Measurements from ENCODE around the gene NSUN2.

The NSUN2 gene

DNA sequence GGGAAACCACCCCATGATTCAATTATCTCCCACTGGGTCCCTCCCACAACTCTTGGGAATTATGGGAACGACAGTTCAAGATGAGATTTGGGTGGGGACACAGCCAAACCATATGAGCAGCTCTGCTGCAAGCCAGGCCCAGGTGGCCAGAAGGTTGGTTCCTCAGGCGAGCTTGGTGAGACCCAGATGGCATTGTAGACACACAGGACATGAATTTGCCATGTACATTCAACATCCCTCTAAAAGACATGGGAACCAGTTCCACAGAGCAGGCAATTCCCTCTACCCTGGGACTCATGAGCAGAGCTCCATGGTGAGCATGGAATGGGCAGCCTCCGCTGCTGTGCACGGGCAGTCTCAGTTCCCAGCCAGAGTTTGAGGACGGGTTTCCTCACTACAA, 53.3 kb downstream of the NSUN2 start (continued):
- TF ChIP-seq, protein P1, sequence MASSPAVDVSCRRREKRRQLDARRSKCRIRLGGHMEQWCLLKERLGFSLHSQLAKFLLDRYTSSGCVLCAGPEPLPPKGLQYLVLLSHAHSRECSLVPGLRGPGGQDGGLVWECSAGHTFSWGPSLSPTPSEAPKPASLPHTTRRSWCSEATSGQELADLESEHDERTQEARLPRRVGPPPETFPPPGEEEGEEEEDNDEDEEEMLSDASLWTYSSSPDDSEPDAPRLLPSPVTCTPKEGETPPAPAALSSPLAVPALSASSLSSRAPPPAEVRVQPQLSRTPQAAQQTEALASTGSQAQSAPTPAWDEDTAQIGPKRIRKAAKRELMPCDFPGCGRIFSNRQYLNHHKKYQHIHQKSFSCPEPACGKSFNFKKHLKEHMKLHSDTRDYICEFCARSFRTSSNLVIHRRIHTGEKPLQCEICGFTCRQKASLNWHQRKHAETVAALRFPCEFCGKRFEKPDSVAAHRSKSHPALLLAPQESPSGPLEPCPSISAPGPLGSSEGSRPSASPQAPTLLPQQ (tag by site-specific recombination; IDR thresholded peaks at IDR 0.05): no peak

DNA sequence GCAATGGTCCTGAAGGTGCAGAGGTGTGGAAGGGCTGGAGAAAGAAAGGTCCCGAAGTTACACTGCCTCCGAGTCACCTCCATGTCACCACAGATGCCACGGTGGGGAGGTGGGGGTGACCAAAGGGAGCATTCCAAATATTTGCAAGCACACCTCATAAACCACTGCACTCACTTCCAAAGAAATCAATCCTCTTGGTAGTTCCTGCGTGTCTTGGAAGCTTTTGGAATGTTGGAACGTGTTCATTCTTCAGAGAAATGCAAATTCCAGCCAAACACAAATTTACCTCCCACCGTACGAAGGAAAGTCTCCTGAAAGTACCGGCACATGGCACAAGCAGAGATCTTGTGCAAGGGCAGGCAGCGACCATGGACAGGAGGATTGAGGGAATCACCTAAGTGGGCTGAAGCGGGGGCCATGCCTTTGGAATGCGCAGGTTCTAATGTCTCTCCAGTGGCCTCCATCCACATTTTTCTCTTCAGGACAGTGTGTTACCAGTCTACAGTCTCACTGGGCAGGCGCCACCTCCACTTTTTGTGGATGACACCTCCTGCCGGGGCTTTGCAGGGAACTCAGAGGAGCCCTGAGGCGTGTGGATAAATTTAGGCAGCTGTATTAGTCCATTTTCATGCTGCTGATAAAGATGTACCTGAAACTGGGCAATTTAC, 54.0 kb downstream of the NSUN2 start:
- no peak overlapping the region for H3K4me3 ChIP-seq (ENCODE audit: low read depth, low read length)
- no peaks in the 10 kb centered on the region for H3K4me1 ChIP-seq (ENCODE audit: control insufficient read depth, insufficient read depth, low read length)
- POLR2A ChIA-PET: no interaction called here
- no peak overlapping the region for H3K27ac ChIP-seq (ENCODE audit: extremely low read depth, low read depth, low read length)
- no peaks in the 10 kb centered on the region for H3K36me3 ChIP-seq (ENCODE audit: control insufficient read depth in 2 of 2, insufficient read depth in 1 of 2, low read length in 2 of 2)
- no peak for TF ChIP-seq ZNF596 (tag by site-specific recombination; IDR thresholded peaks at IDR 0.05)
- no peak for TF ChIP-seq ZNF302 (tag by site-specific recombination; IDR thresholded peaks at IDR 0.05; ENCODE audit: low read depth)
- TF ChIP-seq ZNF558 (tag by site-specific recombination; IDR thresholded peaks at IDR 0.05): no peak
- TF ChIP-seq ZNF677 (tag by site-specific recombination; IDR thresholded peaks at IDR 0.05): no peak
- no peak for TF ChIP-seq ZSCAN5A (tag by site-specific recombination; IDR thresholded peaks at IDR 0.05)
- TF ChIP-seq KLF7 (tag by site-specific recombination; IDR thresholded peaks at IDR 0.05; ENCODE audit: borderline replicate concordance): no peak
- TF ChIP-seq KLF8 (tag by site-specific recombination; IDR thresholded peaks at IDR 0.05): no peak
- no peaks in the 10 kb centered on the region for H3K9me3 ChIP-seq (ENCODE audit: control insufficient read depth, insufficient read depth, low read depth, low read length)
- CTCF ChIA-PET: interaction anchor here (0.6 kb wide), 2 partner anchors 27 to 134 kb away, joined by 3 to 8 read pairs; no protein-coding TSS in a partner anchor

DNA sequence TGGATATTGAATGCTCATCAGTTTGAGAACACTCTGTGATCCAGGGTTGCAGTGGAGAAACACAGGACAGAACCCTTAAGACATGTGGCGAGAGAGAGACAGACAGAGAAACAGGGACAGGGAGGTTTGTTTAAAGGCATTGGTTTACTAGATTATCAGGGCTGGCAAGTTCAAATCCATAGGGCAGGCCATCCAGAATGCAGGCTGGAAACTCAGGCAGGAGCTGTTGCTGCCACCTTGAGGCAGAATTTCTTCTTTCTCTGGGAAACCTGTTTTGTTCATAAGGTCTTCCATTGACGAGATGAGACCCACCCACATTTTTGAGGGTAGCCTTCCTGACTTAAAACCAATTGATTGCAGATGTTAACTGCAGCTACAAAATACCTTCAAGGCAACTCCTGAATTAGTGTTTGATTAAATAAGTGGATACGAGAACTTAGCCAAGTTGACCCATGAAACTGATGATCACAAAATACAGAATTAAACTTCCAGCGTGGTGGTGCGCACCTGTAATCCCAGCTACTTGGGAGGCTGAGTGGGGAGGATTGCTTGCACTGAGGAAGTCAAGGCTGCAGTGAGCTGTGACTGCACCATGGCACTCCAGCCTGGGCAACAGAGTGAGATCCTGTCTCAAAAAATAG, 55.9 kb downstream of the NSUN2 start:
- Histone ChIP-seq H3K9me3 (ENCODE audit: control insufficient read depth, insufficient read depth, low read depth, low read length) (no peaks in the 10 kb centered on the region), H3K27ac (ENCODE audit: extremely low read depth, low read depth, low read length) (no peak overlapping the region), H3K36me3 (ENCODE audit: control insufficient read depth in 2 of 2, insufficient read depth in 1 of 2, low read length in 2 of 2) (no peaks in the 10 kb centered on the region), H3K4me1 (ENCODE audit: control insufficient read depth, insufficient read depth, low read length) (no peaks in the 10 kb centered on the region), H3K4me3 (ENCODE audit: low read depth, low read length) (no peak overlapping the region)
- ChIA-PET CTCF (interaction anchor here (0.5 to 1.6 kb wide), 10 partner anchors 10 to 1093 kb away, joined by 3 to 9 read pairs (median 3); no protein-coding TSS in a partner anchor), POLR2A (no interaction called here)
- TF ChIP-seq ZNF654 (tag by site-specific recombination; IDR thresholded peaks at IDR 0.05; ENCODE audit: low read depth) (peak; percentile 72), ZNF585B (tag by site-specific recombination; IDR thresholded peaks at IDR 0.05) (no peak), SCRT2 (tag by site-specific recombination; IDR thresholded peaks at IDR 0.05) (no peak)
- TF ChIP-seq, protein P2, sequence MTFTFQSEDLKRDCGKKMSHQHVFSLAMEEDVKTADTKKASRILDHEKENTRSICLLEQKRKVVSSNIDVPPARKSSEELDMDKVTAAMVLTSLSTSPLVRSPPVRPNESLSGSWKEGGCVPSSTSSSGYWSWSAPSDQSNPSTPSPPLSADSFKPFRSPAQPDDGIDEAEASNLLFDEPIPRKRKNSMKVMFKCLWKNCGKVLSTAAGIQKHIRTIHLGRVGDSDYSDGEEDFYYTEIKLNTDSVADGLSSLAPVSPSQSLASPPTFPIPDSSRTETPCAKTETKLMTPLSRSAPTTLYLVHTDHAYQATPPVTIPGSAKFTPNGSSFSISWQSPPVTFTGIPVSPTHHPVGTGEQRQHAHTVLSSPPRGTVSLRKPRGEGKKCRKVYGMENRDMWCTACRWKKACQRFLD (tag by site-specific recombination; IDR thresholded peaks at IDR 0.05): no peak
- TF ChIP-seq, protein P3, sequence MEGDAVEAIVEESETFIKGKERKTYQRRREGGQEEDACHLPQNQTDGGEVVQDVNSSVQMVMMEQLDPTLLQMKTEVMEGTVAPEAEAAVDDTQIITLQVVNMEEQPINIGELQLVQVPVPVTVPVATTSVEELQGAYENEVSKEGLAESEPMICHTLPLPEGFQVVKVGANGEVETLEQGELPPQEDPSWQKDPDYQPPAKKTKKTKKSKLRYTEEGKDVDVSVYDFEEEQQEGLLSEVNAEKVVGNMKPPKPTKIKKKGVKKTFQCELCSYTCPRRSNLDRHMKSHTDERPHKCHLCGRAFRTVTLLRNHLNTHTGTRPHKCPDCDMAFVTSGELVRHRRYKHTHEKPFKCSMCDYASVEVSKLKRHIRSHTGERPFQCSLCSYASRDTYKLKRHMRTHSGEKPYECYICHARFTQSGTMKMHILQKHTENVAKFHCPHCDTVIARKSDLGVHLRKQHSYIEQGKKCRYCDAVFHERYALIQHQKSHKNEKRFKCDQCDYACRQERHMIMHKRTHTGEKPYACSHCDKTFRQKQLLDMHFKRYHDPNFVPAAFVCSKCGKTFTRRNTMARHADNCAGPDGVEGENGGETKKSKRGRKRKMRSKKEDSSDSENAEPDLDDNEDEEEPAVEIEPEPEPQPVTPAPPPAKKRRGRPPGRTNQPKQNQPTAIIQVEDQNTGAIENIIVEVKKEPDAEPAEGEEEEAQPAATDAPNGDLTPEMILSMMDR (tag by site-specific recombination; IDR thresholded peaks at IDR 0.05): peak; percentile 17; the same call in 1 of the 2 replicates
